Epidermal melanocyte (primary cell): ENCODE measurements around the gene SOBP.

Experiments
- DNase-seq: peaks from one replicate; pipeline ENCODE4 v3.0.0; 2011; ENCODE audit warnings: low spot score; ENCODE audit not compliant: insufficient read length

The SOBP gene

GRCh38 chr6:107614828-107615227 lies 124.9 kb downstream of the SOBP start:
- DNase-seq: no peak

GRCh38 chr6:107616775-107617174 lies 126.9 kb downstream of the SOBP start:
- no peak for DNase-seq

GRCh38 chr6:107617341-107617932 lies 127.5 kb downstream of the SOBP start:
- DNase-seq: no peak

DNA sequence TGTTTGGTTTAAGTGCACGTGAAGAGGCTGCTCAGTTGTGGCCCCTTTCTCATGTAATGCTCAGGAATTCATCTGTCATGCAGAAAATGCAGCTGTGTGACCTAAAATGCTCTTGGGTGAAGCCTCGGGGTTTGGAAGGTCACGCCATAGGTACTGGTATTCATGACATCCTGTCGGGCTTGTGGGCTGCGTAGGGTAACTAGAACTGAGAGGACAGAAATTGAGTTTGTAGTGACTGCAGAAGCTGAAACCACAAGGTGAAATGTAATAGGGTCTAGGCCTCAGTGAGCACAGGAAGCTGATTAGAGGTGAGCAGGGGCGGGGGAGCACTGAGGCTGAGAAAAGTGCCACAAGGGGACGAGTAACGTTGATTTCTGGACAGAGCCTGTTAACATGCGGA lies 128.8 kb downstream of the SOBP start:
- DNase-seq: no peak

- DNase-seq: no peak
These were observed 130.8 kb downstream of the SOBP start for GRCh38 chr6:107620732-107621131.

- no peak for DNase-seq
These were observed 131.5 kb downstream of the SOBP start for GRCh38 chr6:107621229-107621937.

- no peak for DNase-seq
These were observed 132.4 kb downstream of the SOBP start for GRCh38 chr6:107622269-107622668.

GRCh38 chr6:107624050-107624449 lies 134.1 kb downstream of the SOBP start:
- no peak for DNase-seq

DNA sequence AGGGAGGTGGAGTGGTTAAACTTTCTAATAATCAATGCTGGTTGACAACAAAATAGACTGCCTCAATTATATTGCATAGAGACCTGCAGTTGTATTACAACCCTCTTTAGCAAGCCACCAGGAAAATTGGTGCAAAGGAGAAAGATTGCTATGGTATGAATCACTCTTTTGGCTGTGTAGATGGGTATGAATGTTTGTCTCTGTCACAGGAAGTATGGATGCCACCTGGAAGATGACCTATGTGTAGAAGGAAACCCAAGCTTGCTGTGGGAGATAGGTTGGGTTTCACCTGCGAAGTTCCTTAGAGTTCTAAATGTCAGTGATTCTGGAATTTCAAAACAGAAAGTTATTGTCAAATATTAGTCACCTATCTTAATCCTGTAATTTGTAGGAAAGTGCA lies 134.6 kb downstream of the SOBP start:
- DNase-seq: no peak

- no peak for DNase-seq
These were observed 135.3 kb downstream of the SOBP start for GRCh38 chr6:107625264-107625663.

DNA sequence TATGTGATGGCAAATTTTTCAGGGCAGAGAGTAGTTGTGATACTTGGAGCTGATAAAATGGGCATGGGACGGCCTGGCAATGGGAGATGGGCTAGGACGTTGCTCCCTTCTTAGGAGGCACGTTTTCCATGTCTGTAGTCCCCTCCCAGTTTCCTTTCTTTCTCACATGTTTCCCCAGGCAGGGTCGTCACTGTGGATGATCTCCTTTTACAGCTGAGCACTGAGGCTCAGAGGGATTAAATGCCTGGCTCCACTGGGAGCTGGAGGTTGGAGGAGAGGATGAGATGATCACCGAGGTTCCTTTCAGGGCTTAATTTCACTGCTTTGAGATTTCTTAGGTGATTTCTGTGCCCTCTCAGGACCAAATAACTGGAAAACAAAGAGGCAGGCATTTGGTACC lies 136.7 kb downstream of the SOBP start:
- DNase-seq: no peak

DNA sequence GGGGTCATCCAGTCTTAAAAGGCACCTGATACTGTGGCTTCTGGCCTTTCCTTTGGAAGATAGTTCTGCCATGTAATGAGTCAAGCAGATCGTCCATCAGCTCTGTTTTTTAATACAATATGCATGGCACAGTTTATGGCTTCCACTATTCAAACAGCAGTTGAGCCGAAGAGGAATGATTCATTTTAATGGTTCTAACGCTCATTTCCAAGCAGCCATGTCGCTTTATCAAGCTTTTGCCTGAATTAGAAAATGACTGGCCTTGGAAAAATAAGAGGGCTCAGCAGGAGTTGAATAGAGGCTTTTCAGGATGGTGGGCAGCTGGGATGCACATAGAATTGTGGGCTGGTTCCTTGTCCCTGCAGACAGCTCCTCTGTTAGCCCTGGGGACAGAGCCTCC lies 138.1 kb downstream of the SOBP start:
- DNase-seq: no peak

- no peak for DNase-seq
These were observed 139.0 kb downstream of the SOBP start for GRCh38 chr6:107628878-107629277.

DNA sequence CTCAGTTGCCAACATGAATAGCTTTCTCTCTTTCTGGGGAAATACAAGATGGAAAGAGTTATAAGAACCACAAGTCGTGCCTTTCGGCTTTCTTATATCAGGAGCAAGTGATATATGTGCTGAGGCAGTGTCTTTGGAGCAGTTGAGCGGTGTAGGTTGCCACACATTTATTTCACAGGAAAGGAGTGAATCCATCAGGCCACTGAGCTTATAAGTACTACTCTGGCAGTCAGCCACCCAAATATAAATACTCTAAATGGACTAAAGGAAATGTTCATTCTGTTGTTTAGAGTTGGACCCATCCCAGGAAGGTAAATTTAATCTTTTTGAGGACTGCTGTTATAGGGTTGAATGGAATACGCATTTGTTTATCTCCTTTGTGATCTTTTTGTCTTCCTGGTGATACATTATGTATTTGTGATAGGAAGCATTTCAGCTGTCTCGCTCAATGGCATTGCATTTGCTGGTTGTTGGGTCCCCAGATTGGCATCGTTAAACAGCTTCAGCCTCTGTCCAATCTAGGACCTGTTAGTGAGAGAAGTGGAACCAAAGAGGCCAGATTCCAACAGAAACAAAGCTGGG lies 139.7 kb downstream of the SOBP start:
- DNase-seq: no peak

DNA sequence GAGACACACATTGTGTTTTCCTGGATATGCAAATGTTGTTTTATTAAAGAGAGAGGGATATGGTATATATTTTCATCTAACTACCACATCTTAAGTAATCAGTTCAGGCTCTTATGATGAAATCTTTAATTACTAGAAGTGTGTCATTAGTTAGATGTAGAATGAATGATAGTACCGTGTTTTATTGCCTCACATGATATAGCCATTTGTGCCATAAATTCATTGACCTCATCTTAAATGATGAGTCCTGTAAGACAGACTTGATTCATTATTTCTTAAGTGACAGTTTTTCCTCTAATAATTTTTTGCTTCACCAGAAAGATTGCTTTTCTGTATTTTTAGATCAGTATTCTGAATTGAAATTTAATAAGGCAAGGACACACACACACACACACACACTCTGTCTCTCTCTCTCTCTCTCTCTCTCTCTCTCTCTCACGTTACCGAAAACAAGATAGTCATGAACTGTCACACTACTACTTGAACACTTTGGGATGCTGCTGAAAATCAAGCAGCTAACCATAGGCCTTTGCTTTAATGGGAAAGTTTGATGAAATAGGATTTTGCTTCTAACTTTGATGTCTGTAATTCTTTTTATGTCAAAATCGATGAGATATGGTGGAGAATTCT lies 140.5 kb downstream of the SOBP start:
- no peak for DNase-seq

GRCh38 chr6:107632381-107633136 lies 142.6 kb downstream of the SOBP start:
- no peak for DNase-seq

GRCh38 chr6:107633680-107634323 lies 143.9 kb downstream of the SOBP start:
- no peak for DNase-seq

- DNase-seq: no peak
These were observed 144.6 kb downstream of the SOBP start for GRCh38 chr6:107634324-107635056.

DNA sequence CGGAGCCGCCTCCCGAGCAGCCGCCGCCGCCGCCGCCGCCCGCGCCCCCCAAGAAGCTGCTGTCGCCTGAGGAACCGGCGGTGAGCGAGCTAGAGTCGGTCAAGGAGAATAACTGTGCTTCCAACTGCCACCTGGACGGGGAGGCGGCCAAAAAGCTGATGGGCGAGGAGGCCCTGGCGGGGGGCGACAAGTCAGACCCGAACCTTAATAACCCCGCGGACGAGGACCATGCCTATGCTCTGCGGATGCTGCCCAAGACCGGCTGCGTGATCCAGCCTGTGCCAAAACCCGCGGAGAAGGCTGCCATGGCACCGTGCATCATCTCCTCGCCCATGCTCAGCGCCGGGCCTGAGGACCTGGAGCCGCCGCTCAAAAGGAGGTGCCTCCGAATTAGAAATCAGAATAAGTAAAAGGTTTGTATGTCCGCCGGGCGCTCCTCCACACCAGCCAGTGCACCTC lies 145.2 kb downstream of the SOBP start:
- DNase-seq: no peak

- DNase-seq: no peak
These were observed 146.6 kb downstream of the SOBP start for GRCh38 chr6:107636486-107636885.
